HepG2 (cell line): ENCODE results near the gene MYH15.

Source experiments
- GMEB2 ChIP-seq: IDR thresholded peaks from 2 replicates; pipeline ENCODE4 v1.6.1; 2016; ENCODE audit warnings: missing biosample characterization, missing genetic modification reagents, low read depth
- KDM1A ChIP-seq: IDR thresholded peaks from 2 replicates; pipeline ENCODE4 v1.6.1; 2016; ENCODE audit warnings: missing compliant biosample characterization
- LBX2 ChIP-seq: sonication (generic); formaldehyde crosslinking; IDR thresholded peaks from 2 replicates; pipeline ENCODE4 v1.5.0; 2020; ENCODE audit warnings: missing genetic modification reagents, mild to moderate bottlenecking, borderline replicate concordance
- LCORL ChIP-seq, 2 experiments: fragments of 450-650 bp in 1 of 2; sonication (generic) in 1 of 2; formaldehyde crosslinking in 1 of 2; IDR thresholded peaks; 2 replicates each; pipeline versions ENCODE4 v1.5.0 to v1.6.1; 2017 to 2020; ENCODE audit warnings: antibody characterized with exemption in 1 of 2, missing genetic modification reagents in 1 of 2
- MAX ChIP-seq: IDR thresholded peaks from 2 replicates; pipeline ENCODE4 v1.6.1; 2012; ENCODE audit warnings: inconsistent platforms
- NFE2L2 ChIP-seq: fragments of 150-350 bp; IDR thresholded peaks from 2 replicates; pipeline ENCODE4 v1.6.1; 2014; ENCODE audit warnings: low read length
- POLR2A ChIP-seq, 2 experiments: IDR thresholded peaks; 2 replicates each; pipeline ENCODE4 v1.6.1; 2011; ENCODE audit warnings: low read depth in 2 of 2, low read length in 2 of 2, mild to moderate bottlenecking in 1 of 2, moderate library complexity in 1 of 2; ENCODE audit not compliant: insufficient read depth in 1 of 2
- USF2 ChIP-seq, 2 experiments: sonication (generic) in 1 of 2; formaldehyde crosslinking in 1 of 2; IDR thresholded peaks; 2 replicates each; pipeline versions ENCODE4 v1.5.1 to v1.6.1; 2011 to 2020; ENCODE audit warnings: borderline replicate concordance in 1 of 2, low read depth in 1 of 2, low read length in 1 of 2, mild to moderate bottlenecking in 1 of 2, missing genetic modification reagents in 1 of 2, moderate library complexity in 1 of 2
- ZBTB21 ChIP-seq: sonication (generic); formaldehyde crosslinking; IDR thresholded peaks from 2 replicates; pipeline ENCODE4 v1.4.0; 2020; ENCODE audit warnings: missing genetic modification reagents
- ZNF10 ChIP-seq: sonication (generic); formaldehyde crosslinking; IDR thresholded peaks from 2 replicates; pipeline ENCODE4 v1.4.0; 2020; ENCODE audit warnings: mild to moderate bottlenecking, low read depth, missing genetic modification reagents, borderline replicate concordance
- ZNF775 ChIP-seq: sonication (generic); formaldehyde crosslinking; IDR thresholded peaks from 2 replicates; pipeline ENCODE4 v1.4.0; 2020; ENCODE audit warnings: missing genetic modification reagents, mild to moderate bottlenecking, moderate library complexity, borderline replicate concordance
- TF ChIP-seq, protein P1 (sequence below), 2 experiments: sonication (generic) in 1 of 2; formaldehyde crosslinking in 1 of 2; IDR thresholded peaks; 2 replicates each; pipeline versions ENCODE4 v1.4.0 to v1.6.1; 2018 to 2020; ENCODE audit warnings: missing genetic modification reagents in 2 of 2, borderline replicate concordance in 1 of 2, low read depth in 1 of 2, mild to moderate bottlenecking in 1 of 2, missing biosample characterization in 1 of 2

DNA sequence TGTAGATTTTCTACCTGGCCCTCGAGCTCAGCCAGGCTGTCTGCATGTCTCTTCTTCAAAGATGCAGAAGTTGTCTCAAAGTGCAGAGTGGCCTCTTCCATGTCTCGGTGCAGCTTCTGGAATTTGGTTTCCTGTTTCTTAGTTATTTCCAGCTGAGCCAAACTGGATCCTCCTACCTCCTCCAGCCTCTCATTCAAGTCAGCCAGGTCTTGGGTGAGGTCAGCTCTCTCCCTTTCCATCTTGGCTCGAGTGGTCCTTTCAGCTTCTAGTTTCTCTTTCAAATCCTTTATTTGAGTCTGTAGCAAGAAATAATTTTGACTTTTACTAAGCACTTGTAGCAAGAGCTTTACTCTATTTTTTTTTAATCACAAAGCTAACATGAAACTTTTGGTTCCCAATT, 81.8 kb downstream of the MYH15 start:
- TF ChIP-seq, protein P1, sequence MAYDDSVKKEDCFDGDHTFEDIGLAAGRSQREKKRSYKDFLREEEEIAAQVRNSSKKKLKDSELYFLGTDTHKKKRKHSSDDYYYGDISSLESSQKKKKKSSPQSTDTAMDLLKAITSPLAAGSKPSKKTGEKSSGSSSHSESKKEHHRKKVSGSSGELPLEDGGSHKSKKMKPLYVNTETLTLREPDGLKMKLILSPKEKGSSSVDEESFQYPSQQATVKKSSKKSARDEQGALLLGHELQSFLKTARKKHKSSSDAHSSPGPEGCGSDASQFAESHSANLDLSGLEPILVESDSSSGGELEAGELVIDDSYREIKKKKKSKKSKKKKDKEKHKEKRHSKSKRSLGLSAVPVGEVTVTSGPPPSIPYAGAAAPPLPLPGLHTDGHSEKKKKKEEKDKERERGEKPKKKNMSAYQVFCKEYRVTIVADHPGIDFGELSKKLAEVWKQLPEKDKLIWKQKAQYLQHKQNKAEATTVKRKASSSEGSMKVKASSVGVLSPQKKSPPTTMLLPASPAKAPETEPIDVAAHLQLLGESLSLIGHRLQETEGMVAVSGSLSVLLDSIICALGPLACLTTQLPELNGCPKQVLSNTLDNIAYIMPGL (CRISPR knock-in tag; IDR thresholded peaks at IDR 0.05; ENCODE audit: borderline replicate concordance in 1 of 2, low read depth in 1 of 2) = no peak
- TF ChIP-seq NFE2L2 = no peak
- TF ChIP-seq LCORL (IDR thresholded peaks at IDR 0.05) = no peak
- TF ChIP-seq LCORL (CRISPR knock-in tag; IDR thresholded peaks at IDR 0.05) = no peak
- no peak for TF ChIP-seq ZNF775 (CRISPR knock-in tag)
- no peak for TF ChIP-seq ZNF10 (CRISPR knock-in tag)
- TF ChIP-seq GMEB2 (CRISPR knock-in tag) = no peak
- no peak for TF ChIP-seq MAX
- no peak for TF ChIP-seq USF2 (IDR thresholded peaks at IDR 0.05; ENCODE audit: low read depth, low read length)
- no peak for TF ChIP-seq USF2 (CRISPR knock-in tag; IDR thresholded peaks at IDR 0.05; ENCODE audit: borderline replicate concordance)
- no peak for TF ChIP-seq ZBTB21 (CRISPR knock-in tag)
- no peak for TF ChIP-seq POLR2A (IDR thresholded peaks at IDR 0.05; ENCODE audit: insufficient read depth in 1 of 2, low read depth in 2 of 2, low read length in 2 of 2)
- TF ChIP-seq KDM1A (CRISPR knock-in tag) = no peak
- TF ChIP-seq LBX2 = no peak
